PC-9 (cell line): ENCODE measurements around the gene PITHD1. TPM values are rescaled to one million over a fixed set of nuclear protein-coding genes. Genes with fewer than 3 reads are reported as not detected.

Experiments used
- BruUV-seq: library from RNA; stranded (reverse); fragments of 400-500 nt; replicated peaks from 2 replicates; lab custom pipeline; 2021; lab: Mats Ljungman, UMichigan
- CTCF ChIA-PET: fragments of 300-600 bp; sonication (Branson Sonifier 250); formaldehyde crosslinking; loops from one replicate; lab custom pipeline; 2022; ENCODE audit warnings: antibody characterized with exemption; lab: Charles Lee
- POLR2A ChIA-PET: fragments of 300-600 bp; sonication (Branson Sonifier 250); formaldehyde crosslinking; loops from one replicate; lab custom pipeline; 2022; ENCODE audit warnings: antibody characterized with exemption; ENCODE audit not compliant: unreplicated experiment; lab: Charles Lee
- DNase-seq, 2 experiments: peaks; one replicate each; pipeline versions ENCODE4 v3.0.0 to v3.0.0-alpha.2; 2015 to 2022; ENCODE audit warnings: mixed read lengths in 1 of 2
- H2AFZ ChIP-seq: fragments of 200-600 bp; sonication (generic); 2 replicates; pipeline ENCODE4 v1.8.1; 2017; ENCODE audit warnings: antibody characterized with exemption
- H3F3A ChIP-seq: fragments of 200-600 bp; sonication (generic); 2 replicates; pipeline ENCODE4 v1.8.1; 2017; ENCODE audit warnings: antibody characterized with exemption, mild to moderate bottlenecking, low read depth; ENCODE audit not compliant: insufficient read depth
- H3K27ac ChIP-seq: fragments of 200-600 bp; sonication (generic); 2 replicates; pipeline ENCODE4 v1.6.1; 2016; ENCODE audit warnings: mixed run types
- H3K27me3 ChIP-seq: fragments of 200-600 bp; sonication (generic); 2 replicates; pipeline ENCODE4 v1.6.1; 2016; ENCODE audit warnings: low read depth, mixed run types; ENCODE audit not compliant: insufficient read depth
- H3K36me3 ChIP-seq: fragments of 200-600 bp; sonication (generic); 2 replicates; pipeline ENCODE4 v1.6.1; 2016; ENCODE audit warnings: low read depth, mixed run types
- H3K4me1 ChIP-seq: fragments of 200-600 bp; sonication (generic); replicated peaks from 2 replicates; pipeline ENCODE4 v1.6.1; 2016; ENCODE audit warnings: mixed run types; ENCODE audit not compliant: insufficient read depth
- H3K4me2 ChIP-seq: fragments of 200-600 bp; sonication (generic); 2 replicates; pipeline ENCODE4 v1.6.1; 2017; ENCODE audit warnings: mixed run types
- H3K4me3 ChIP-seq: fragments of 200-600 bp; sonication (generic); 2 replicates; pipeline ENCODE4 v1.6.1; 2016; ENCODE audit warnings: mixed run types
- H3K79me2 ChIP-seq: fragments of 200-600 bp; sonication (generic); 2 replicates; pipeline ENCODE4 v1.6.1; 2017; ENCODE audit warnings: low read depth, mixed run types
- H3K9me2 ChIP-seq: fragments of 200-600 bp; sonication (generic); 2 replicates; pipeline ENCODE4 v1.8.1; 2017; ENCODE audit warnings: mild to moderate bottlenecking; ENCODE audit not compliant: insufficient read depth
- H3K9me3 ChIP-seq: fragments of 200-600 bp; sonication (generic); 2 replicates; pipeline ENCODE4 v1.8.1; 2016; ENCODE audit warnings: low read depth; ENCODE audit not compliant: insufficient read depth
- H4K20me1 ChIP-seq: fragments of 200-600 bp; sonication (generic); 2 replicates; pipeline ENCODE4 v1.8.1; 2017; ENCODE audit not compliant: insufficient read depth
- EZH2 ChIP-seq: fragments of 200-600 bp; sonication (generic); IDR thresholded peaks from 2 replicates; pipeline ENCODE4 v1.8.0; 2017; ENCODE audit warnings: antibody characterized with exemption, low read depth
- intact Hi-C: fragments of 100-400 bp; cut with micrococcal nuclease; formaldehyde crosslinking; loops from one replicate; pipeline ENCODE4 v1.10.0; 2022; ENCODE audit not compliant: unreplicated experiment
- total RNA-seq: library from RNA; stranded (reverse); gene quantifications from 2 replicates; pipeline ENCODE4 v1.2.3, GENCODE V29; 2021
- TF ChIP-seq, protein P1 (sequence below): fragments of 200-600 bp; sonication (generic); conservative IDR thresholded peaks from 2 replicates; pipeline ENCODE4 v1.6.1; 2017; ENCODE audit warnings: mixed run types, antibody characterized with exemption, mild to moderate bottlenecking, moderate library complexity

The PITHD1 gene
- total RNA-seq, 1 experiment from 2014 or later: 38.5 TPM

DNA sequence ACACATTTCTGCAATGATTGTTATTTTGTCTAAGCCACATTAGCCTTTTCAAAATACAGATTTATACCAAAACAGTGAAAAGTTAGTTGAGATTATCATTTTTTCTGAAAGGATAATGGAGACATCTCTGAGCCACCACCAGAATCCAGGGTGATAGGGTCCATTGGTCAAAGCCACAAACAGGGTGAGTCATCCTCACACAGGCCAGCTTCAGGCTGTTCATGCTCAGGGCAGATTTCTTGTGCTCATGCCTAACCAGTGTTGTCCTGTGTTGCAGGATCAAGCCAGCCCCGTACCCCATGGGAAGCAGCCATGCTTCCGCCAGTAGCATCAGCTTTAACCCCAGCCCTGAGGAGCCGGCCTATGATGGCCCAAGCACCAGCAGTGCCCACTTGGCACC lies 21.5 kb upstream of the PITHD1 start:
- DNase-seq: no peak
- CTCF ChIA-PET: no interaction called here
- POLR2A ChIA-PET: no interaction called here
- intact Hi-C loops: no loop called here
- Histone ChIP-seq H3K4me1 (no peaks in the 10 kb centered on the region), H3K4me3 (no peak overlapping the region), H3K27ac (no peak overlapping the region), H3K9me3 (no peaks in the 10 kb centered on the region), H3K9me2 (no peaks in the 10 kb centered on the region), H3K4me2 (no peak overlapping the region), H3K36me3 (peaks cover 14% of the 10 kb centered on the region; the same call in 1 of the 2 replicates), H3K79me2 (0 out of 2 replicates have a peak, but pooled peaks cover 3% of the 10 kb centered on the region), H2AFZ (no peak overlapping the region), H3K27me3 (no peaks in the 10 kb centered on the region), H4K20me1 (no peaks in the 10 kb centered on the region), H3F3A (0 out of 2 replicates have a peak, but pooled peaks cover 4% of the 10 kb centered on the region)
- BruUV-seq: no TSS peak
- TF ChIP-seq EZH2: no peak

- Histone ChIP-seq H3K4me3 (no peak overlapping the region), H4K20me1 (no peaks in the 10 kb centered on the region), H3K4me2 (no peak overlapping the region), H3K36me3 (peaks cover 14% of the 10 kb centered on the region; the same call in 1 of the 2 replicates), H3K27ac (no peak overlapping the region), H3K27me3 (no peaks in the 10 kb centered on the region), H3F3A (0 out of 2 replicates have a peak, but pooled peaks cover 4% of the 10 kb centered on the region), H3K9me2 (no peaks in the 10 kb centered on the region), H3K9me3 (no peaks in the 10 kb centered on the region), H2AFZ (no peak overlapping the region), H3K79me2 (no peaks in the 10 kb centered on the region), H3K4me1 (no peaks in the 10 kb centered on the region)
- DNase-seq: no peak
- TF ChIP-seq EZH2: no peak
- TF ChIP-seq, protein P1, sequence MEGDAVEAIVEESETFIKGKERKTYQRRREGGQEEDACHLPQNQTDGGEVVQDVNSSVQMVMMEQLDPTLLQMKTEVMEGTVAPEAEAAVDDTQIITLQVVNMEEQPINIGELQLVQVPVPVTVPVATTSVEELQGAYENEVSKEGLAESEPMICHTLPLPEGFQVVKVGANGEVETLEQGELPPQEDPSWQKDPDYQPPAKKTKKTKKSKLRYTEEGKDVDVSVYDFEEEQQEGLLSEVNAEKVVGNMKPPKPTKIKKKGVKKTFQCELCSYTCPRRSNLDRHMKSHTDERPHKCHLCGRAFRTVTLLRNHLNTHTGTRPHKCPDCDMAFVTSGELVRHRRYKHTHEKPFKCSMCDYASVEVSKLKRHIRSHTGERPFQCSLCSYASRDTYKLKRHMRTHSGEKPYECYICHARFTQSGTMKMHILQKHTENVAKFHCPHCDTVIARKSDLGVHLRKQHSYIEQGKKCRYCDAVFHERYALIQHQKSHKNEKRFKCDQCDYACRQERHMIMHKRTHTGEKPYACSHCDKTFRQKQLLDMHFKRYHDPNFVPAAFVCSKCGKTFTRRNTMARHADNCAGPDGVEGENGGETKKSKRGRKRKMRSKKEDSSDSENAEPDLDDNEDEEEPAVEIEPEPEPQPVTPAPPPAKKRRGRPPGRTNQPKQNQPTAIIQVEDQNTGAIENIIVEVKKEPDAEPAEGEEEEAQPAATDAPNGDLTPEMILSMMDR: no peak
- ChIA-PET POLR2A (interaction anchor here (0.6 kb wide), 1 partner anchor 1587 kb away, joined by 11 read pairs; no protein-coding TSS in a partner anchor), CTCF (no interaction called here)
- BruUV-seq: no TSS peak
- intact Hi-C loops: no loop called here
Observed at GRCh38 chr1:23757812-23758211, 20.4 kb upstream of the PITHD1 start.

DNA sequence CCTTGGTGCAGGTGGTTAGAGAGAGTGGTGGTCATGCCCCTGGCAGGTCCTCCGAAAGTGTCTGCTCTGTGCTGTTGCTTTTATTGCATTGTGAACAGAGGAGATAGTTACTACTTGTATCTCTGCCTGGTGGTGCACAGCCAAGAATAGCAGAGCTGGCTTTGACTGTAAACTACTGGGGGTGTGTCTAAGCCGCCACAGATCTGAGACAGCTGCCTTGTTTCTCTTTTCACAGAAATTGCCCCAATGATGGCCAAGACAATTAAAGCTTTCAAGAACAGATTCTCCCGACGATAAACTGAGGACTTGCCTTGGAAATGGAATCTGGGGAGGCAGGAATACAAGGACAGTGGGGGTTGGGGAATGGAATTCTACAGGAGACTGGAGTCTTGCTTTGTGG lies 18.9 kb upstream of the PITHD1 start:
- Histone ChIP-seq H3F3A (peaks cover 4% of the 10 kb centered on the region; the same call in 1 of the 2 replicates), H3K27me3 (no peaks in the 10 kb centered on the region), H4K20me1 (no peaks in the 10 kb centered on the region), H3K27ac (no peak overlapping the region), H3K36me3 (peaks cover 2% of the 10 kb centered on the region; the same call in 1 of the 2 replicates), H3K4me2 (no peak overlapping the region), H3K4me3 (no peak overlapping the region), H3K79me2 (no peaks in the 10 kb centered on the region), H3K4me1 (no peaks in the 10 kb centered on the region), H3K9me2 (no peaks in the 10 kb centered on the region), H3K9me3 (no peaks in the 10 kb centered on the region), H2AFZ (no peak overlapping the region)
- POLR2A ChIA-PET: no interaction called here
- CTCF ChIA-PET: no interaction called here
- no TSS peak for BruUV-seq
- no peak for DNase-seq
- TF ChIP-seq EZH2: no peak
- TF ChIP-seq, protein P1: no peak
- intact Hi-C loops: no loop called here
